Neutrophil (primary cell): Measurements from ENCODE around the gene UST.
"Not testable (repeated sequence)": the region's sequence is repeated elsewhere in the genome, so short reads cannot be mapped to it uniquely, and the experiment has no call there.

Experiments used
- H3K27ac ChIP-seq: fragments of 200-600 bp; sonication (generic); 2 replicates; pipeline ENCODE4 v1.5.1; 2016; ENCODE audit warnings: mild to moderate bottlenecking, moderate library complexity
- H3K27me3 ChIP-seq: fragments of 200-600 bp; sonication (generic); 2 replicates; pipeline ENCODE4 v1.6.0; 2016; ENCODE audit warnings: mild to moderate bottlenecking
- H3K36me3 ChIP-seq: fragments of 200-600 bp; sonication (generic); 2 replicates; pipeline ENCODE4 v1.5.1; 2017
- H3K4me1 ChIP-seq, 2 experiments: fragments of 200-600 bp in 1 of 2; sonication (generic) in 1 of 2; 1 replicate in 1 of 2; 2 replicates in 1 of 2; pipeline versions ENCODE4 v1.5.1 to v1.6.1; 2013 to 2016; ENCODE audit warnings: low read depth in 1 of 2, low read length in 1 of 2, mild to moderate bottlenecking in 1 of 2, moderate library complexity in 1 of 2; ENCODE audit not compliant: control insufficient read depth in 1 of 2, insufficient read depth in 1 of 2
- H3K4me3 ChIP-seq, 2 experiments: fragments of 200-600 bp in 1 of 2; sonication (generic) in 1 of 2; 1 replicate in 1 of 2; 2 replicates in 1 of 2; pipeline ENCODE4 v1.5.1; 2013 to 2016; ENCODE audit warnings: low read depth in 1 of 2, low read length in 1 of 2, mild to moderate bottlenecking in 1 of 2, moderate library complexity in 1 of 2
- H3K9me3 ChIP-seq: fragments of 200-600 bp; sonication (generic); 2 replicates; pipeline ENCODE4 v1.5.1; 2016
- TF ChIP-seq, protein P1 (sequence below): fragments of 200-600 bp; sonication (generic); IDR thresholded peaks from 2 replicates; pipeline ENCODE4 v1.5.1; 2016; ENCODE audit warnings: antibody characterized with exemption

The UST gene

DNA sequence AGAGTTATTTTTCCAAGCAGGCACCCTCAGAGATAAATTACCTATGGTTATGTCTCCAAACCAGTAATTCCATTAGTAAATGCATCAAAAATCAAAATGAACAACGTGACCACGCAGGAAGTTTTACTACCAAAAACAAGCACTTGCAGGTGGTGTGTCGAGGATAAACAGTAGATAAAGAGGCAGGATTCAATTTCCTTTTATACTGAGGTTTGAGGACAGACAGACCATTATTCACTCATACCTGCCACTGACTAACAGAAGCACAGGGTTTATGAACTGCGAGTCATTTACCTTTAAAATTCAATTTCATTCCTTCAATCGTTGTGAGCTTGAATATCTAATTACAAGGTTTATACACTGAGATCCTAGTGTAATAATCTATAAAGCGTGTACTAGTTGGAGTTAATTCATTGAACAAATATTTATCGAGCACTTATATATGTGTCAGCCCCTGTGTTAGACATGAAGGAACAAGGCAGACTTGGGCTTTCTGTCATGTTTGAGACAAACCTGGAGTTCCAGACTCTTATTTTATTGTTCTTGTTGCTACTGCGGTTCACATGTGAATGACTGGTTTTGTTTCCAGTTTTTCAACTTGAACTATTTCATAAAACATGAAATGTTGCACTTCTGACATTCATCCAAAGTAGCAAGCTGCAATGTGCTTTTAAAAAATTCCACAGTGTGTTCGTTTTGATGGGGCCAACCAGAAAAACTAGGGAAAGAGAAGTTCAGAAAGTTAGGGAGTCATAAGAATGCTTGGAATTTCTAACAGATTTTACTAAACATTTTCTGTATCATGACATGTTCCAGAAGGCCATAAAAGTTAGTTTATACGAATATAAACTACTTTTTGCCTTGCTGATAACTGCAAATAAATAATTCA, 205.6 kb downstream of the UST start:
- Histone ChIP-seq H3K36me3 (no peaks in the 10 kb centered on the region), H3K4me3 (no peak overlapping the region), H3K9me3 (no peaks in the 10 kb centered on the region), H3K4me1 (no peaks in the 10 kb centered on the region), H3K27ac (no peak overlapping the region), H3K27me3 (no peaks in the 10 kb centered on the region)
- TF ChIP-seq, protein P1, sequence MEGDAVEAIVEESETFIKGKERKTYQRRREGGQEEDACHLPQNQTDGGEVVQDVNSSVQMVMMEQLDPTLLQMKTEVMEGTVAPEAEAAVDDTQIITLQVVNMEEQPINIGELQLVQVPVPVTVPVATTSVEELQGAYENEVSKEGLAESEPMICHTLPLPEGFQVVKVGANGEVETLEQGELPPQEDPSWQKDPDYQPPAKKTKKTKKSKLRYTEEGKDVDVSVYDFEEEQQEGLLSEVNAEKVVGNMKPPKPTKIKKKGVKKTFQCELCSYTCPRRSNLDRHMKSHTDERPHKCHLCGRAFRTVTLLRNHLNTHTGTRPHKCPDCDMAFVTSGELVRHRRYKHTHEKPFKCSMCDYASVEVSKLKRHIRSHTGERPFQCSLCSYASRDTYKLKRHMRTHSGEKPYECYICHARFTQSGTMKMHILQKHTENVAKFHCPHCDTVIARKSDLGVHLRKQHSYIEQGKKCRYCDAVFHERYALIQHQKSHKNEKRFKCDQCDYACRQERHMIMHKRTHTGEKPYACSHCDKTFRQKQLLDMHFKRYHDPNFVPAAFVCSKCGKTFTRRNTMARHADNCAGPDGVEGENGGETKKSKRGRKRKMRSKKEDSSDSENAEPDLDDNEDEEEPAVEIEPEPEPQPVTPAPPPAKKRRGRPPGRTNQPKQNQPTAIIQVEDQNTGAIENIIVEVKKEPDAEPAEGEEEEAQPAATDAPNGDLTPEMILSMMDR = no peak

DNA sequence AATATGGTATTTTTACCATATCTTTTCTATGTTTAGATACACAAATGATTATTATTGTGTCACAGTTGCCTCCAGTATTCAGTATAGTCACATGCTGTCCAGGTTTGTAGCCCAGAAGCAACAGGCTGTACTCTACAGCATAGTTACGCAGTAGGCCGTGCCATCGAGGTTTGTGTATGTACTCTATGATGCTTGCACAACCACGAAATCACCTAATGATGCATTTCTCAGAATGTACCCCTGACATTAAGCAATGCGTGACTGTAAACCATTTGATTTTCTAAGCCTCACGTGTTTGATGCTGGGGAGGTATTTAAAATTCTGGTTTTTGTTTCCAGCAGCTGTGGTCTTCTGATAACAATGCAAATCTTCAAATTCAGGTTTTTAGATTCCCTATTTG, 207.6 kb downstream of the UST start:
- H3K36me3 ChIP-seq = no peaks in the 10 kb centered on the region
- TF ChIP-seq, protein P1 = no peak
- H3K4me3 ChIP-seq = no peak overlapping the region
- H3K27ac ChIP-seq = no peak overlapping the region
- H3K4me1 ChIP-seq = no peaks in the 10 kb centered on the region
- no peaks in the 10 kb centered on the region for H3K9me3 ChIP-seq
- H3K27me3 ChIP-seq = no peaks in the 10 kb centered on the region

DNA sequence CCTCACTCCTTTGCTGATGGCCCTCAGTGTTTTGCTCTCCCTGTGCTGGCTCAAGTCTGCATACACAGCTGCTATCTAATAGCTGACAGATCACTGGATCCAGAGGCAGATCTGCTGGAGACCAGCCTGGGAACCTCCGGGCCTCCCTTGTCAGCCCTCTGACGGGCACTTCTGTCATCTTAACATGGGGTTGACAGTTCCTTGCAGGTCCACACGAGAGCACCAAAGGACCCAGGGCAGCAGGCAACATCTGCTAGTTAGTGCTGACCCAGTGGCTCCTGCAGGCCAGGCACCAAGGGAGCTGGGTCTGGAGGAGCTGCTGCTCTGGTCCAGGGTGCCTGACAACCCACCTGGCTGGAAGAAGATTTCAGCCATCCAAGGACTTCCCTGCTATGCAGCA, 208.1 kb downstream of the UST start:
- H3K27me3 ChIP-seq = no peaks in the 10 kb centered on the region
- H3K4me1 ChIP-seq = no peaks in the 10 kb centered on the region
- H3K4me3 ChIP-seq = no peak overlapping the region
- no peaks in the 10 kb centered on the region for H3K9me3 ChIP-seq
- H3K36me3 ChIP-seq = no peaks in the 10 kb centered on the region
- H3K27ac ChIP-seq = no peak overlapping the region
- TF ChIP-seq, protein P1 = no peak

DNA sequence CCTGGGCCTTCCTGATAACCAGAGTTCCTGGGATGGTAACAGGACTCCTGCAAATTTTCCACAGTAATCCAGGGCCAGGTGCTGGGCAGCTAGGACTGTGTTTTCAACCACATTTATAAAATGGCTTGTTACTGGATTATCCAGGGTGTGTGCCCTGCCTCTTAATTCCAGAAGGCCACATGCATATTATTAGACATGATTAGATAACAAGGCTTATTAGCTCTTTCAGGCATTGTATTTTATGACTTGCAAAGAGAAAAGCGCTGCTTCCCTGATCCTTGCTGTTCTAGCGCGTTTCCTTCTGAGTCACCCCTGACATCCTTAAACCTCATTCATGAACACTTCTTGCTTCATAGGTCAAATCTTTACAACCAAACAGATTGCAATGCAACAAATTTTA, 208.6 kb downstream of the UST start:
- Histone ChIP-seq H3K4me1 (no peaks in the 10 kb centered on the region), H3K36me3 (no peaks in the 10 kb centered on the region), H3K9me3 (no peaks in the 10 kb centered on the region), H3K4me3 (no peak overlapping the region), H3K27ac (no peak overlapping the region), H3K27me3 (no peaks in the 10 kb centered on the region)
- TF ChIP-seq, protein P1 = no peak

DNA sequence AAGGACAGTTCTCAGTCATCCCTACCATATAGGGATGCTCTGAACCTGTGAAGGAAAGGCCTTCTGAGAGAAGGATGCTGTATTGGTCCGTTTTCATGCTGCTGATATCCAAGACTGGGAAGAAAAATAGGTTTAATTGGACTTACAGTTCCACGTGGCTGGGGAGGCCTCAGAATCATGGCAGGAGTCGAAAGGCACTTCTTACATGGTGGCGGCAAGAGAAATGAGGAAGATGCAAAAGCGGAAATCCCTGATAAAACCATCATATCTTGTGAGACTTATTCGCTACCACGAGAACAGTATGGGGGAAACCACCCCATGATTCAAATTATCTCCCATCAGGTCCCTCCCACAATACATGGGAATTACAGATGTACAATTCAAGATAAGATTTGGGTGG, 209.3 kb downstream of the UST start:
- H3K27ac ChIP-seq, H3K4me3 ChIP-seq, H3K36me3 ChIP-seq, H3K4me1 ChIP-seq, H3K9me3 ChIP-seq, H3K27me3 ChIP-seq: not testable (repeated sequence)

DNA sequence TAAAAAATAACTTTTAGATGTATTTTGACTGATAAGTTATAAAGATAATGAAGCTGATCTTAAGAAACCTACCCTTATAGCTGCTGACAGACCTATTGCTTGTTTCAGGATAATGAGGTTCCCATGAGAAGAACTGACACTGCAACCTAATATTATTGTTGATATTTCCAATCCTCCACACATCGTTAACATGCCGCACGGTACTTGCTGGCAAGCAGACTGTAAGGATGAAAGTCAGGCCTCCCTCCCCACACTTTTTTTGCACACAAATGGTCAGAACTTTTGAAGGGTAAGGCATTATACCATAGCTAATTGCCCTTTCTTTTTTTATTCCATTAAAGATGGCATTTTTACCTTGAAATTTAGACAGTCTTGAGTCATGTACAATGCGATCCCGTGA, 210.9 kb downstream of the UST start:
- TF ChIP-seq, protein P1 = no peak
- no peaks in the 10 kb centered on the region for H3K4me1 ChIP-seq
- no peak overlapping the region for H3K27ac ChIP-seq
- no peaks in the 10 kb centered on the region for H3K27me3 ChIP-seq
- H3K9me3 ChIP-seq = no peaks in the 10 kb centered on the region
- H3K36me3 ChIP-seq = no peaks in the 10 kb centered on the region
- no peak overlapping the region for H3K4me3 ChIP-seq
